NCI-H526 treated with DMSO at 0.1 percent for 48 hours (cell line): Measurements from ENCODE around the gene NPM1.
"Not testable (repeated sequence)": the region's sequence is repeated elsewhere in the genome, so short reads cannot be mapped to it uniquely, and the experiment has no call there.

ENCODE experiments used
- DNase-seq: peaks from one replicate; lab custom pipeline; 2025; lab: John Stamatoyannopoulos, UW

Gene NPM1

DNA sequence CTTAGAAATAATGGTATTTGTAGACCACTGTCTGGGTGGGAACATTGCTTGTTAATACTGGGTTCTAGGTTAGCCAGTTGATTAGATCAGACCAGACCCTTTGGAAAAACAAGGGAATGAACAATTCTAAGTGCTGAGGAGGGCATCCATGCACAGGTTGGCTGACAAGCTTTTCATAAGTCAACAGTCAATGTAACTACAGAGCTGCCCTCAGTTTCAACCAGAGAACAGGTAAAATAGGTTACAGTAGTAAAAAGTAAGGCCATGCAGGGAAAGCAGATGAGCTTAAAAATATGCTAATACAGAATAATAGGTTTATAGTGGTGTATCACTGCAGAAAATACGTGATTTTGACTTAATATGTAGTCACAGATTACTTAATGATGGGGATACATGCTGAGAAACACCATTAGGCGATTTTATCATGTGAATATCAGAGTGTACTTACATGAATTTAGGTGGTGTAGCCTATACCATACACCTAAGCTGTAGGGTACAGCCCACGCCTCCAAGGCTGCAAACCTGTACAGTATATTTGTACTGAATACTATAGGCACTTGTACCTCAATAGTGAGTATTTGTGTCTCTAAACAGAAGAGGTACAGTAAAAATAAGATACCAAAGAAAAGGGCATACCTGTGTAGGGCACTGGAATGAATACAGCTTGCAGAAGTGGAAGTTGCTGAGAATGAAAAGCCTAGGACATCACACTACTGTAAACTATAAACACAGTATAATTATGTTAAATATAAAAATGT lies 25.7 kb downstream of the NPM1 start:
- no peak for DNase-seq

DNA sequence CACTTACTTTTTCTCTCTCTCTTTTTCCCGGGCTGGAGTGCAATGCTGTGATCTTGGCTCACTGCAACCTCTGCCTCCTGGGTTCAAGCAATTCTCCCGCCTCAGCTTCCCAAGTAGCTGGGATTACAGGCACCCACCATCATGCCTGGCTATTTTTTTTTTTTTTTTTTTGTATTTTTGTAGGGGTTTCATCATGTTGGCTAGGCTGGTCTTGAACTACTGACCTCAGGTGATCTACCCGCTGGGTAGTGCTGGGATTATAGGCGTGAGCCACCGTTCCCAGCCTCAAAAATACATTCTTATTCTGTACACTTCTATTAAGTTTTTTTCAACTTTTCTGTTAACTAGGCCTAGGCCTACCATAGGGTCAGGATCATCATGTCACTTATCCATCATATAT lies 26.3 kb downstream of the NPM1 start:
- not testable (repeated sequence) for DNase-seq

DNA sequence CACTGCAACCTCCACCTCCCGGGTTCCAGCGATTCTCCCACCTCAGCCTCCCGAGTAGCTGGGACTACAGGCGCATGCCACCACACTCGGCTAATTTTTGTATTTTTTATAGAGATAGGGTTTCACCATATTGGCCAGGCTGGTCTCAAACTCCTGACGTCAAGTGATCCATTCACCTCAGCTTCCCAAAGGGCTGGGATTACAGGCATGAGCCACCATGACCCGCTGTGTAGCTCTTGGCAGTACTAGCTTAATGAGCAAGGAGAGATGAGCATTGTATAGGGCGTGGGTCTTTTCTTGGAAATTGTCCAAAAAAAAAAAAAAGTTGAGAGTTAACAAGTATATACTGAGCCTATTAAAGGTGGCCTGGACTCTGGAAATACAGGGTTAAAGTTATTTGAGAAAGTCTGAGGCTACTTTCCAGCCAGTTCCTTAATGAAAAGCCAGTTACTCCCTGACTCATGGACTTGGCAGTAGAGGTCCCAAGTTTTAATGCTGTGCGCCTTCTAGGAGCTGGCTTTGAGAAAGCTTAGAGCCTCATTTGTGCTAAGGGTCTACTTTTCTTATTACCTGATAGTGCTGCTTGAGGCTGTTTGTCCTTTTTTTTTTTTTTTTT lies 27.6 kb downstream of the NPM1 start:
- no peak for DNase-seq

DNA sequence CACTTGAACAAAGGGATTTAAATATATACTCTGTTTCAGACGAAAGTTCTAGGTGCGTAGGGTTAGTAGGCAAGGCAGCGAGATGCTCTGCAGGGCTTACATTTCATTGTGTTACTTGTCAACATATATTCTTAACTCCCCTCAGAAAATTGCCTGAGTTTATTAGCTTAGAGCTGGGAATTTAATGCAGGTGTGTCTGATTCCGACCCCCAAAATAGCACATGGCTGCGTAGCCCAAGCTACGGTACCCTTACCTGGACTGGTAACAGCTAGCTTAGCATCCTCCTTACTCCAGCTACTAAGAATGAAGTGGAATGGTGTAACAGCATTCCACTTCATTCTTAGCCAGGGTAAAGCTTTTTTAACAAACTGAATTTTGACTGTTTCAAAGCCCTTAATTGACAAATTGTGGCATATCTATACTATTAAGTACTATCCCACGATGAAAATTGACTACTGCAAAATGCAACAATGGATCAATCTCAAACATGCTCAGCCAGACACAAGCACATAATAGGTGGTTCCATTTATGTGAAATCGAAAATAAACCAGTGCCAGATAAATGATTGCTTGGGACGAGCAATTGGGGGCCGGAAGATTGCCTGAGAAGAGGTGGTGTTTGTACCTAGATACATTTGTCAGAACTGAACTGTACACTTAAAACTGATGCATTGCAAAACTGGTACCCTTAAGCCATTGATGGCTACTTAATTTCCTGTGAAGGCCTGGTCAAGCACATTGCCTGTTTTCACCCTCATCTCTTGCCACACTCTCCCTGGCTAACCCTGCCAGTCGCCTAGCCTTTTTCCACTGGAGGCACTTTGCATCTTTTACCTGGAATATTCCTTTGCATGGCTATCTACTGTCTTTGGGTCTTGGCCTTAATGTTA lies 28.8 kb downstream of the NPM1 start:
- no peak for DNase-seq

DNA sequence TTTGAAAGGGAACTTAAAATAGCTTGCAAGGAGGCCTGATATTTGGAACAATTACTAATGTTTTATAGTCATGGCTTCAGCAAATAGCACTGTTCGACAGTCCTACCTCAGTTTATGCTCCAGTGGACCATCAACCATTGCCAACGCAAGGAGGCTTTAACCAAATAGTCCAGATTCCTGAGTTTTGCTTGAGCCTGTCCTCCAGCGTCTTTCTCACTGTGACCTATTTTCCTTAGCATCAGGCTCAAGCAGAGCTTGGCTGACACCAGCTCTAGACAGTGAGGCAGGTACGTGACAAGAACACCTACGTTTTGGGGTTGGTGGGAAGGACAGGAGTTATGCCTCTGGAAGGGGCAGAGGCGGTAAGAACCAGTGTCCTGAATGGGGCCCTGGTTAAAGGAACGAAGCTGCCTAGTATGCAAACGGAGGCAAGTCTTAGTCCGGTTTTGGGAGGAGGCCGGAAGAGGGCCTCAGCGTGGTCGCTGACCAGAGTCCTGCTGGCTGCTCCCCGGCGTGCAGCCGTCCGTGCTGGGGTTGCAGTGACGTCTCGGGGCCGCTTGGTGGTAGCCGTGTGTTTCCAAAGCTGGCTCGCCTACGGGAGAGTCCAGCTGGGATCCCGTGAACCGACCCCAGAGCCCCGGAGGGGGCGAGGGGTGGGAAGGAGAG lies 30.8 kb downstream of the NPM1 start:
- DNase-seq, result peak; percentile 32

DNA sequence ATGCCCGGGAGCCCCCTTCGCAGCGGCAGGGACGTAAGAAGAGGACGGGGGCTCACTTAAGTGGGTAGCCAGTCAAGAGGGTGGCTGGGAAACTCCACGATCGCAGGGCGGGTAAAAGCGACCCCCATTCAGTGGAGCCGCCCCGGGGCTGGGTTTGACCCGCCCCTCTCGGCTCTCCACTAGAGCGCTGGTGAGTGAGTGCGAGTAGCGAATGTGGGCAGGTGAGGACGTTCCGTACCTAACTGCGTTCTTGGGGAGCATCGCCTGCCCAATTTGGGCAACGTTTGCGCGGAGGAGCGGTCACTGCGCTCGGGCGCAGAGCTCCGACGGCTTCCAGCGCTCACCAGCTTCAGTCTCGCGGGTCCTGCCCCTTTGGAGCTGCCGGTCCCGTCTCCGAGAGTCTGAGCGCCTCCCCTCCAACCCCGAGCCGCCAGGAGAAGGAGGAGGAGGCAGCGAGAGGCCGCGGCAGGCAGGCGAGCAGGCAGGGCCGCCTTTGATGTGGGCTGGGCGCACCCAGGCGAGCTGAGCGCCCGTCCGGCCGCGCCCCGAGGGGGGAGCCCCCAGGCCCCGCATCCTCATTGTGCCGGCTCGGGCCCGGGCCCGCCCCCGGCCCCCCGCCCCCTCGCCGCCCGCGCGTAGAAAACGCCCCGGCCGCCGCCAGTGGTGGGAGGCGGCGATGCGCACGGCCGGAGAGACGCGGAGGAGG lies 31.5 kb downstream of the NPM1 start, which contains the start of gene FGF18:
Gene FGF18 (plus strand): TSS at position 666 of the 706 bp plus-strand sequence. CDS start 553 bp downstream, outside the sequence.
- DNase-seq, result peak; percentile 32

DNA sequence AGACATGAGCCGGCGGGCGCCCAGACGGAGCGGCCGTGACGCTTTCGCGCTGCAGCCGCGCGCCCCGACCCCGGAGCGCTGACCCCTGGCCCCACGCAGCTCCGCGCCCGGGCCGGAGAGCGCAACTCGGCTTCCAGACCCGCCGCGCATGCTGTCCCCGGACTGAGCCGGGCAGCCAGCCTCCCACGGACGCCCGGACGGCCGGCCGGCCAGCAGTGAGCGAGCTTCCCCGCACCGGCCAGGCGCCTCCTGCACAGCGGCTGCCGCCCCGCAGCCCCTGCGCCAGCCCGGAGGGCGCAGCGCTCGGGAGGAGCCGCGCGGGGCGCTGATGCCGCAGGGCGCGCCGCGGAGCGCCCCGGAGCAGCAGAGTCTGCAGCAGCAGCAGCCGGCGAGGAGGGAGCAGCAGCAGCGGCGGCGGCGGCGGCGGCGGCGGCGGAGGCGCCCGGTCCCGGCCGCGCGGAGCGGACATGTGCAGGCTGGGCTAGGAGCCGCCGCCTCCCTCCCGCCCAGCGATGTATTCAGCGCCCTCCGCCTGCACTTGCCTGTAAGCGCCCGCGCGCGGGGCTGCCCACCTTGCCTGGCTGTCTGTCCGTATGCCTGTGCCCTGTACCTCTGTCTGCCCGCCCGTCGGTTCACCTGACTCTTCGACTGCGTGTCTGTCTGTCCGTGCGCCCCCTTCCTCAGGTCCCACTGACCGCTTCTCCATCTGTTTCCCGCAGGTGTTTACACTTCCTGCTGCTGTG lies 32.2 kb downstream of the NPM1 start:
- DNase-seq, result peak; percentile 11

DNA sequence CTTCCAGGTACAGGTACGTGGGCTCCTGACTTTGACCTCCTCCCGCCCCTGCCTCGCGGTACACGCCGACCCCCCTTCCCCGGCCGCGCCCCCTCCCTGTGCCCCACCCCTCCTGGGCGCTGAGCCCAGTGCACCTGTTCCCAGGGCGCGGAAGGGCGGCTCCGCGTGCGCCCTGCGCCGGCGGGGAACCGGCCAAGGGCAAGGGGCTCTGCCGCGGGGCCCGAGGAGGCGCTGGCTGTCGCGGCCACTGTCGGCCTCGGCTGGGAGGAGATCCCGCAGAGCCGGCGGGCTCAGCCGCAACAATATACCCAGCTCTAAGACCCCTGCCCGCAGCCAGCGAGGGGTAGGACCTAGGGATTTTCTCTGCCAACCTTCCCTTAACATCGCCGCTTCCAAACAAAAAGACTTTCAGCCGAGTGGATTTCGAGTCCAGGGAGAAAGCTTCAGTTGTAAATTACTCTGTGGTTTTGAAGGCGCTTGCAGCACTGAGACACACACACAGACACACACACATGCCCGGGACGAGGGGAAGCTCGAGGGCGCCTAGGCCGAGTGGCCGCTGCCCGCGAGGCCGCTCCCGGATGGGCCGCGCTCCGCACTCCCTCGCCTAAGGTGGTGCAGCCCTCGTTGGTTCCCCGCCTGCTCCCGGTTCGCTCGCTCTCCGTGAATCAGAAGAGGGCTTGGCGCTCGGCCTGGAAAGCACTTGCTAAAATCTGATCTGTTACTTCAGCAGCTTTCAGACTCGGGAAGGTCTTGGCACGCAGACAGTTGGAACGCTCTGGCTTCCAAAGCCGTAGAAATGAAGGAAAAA lies 33.0 kb downstream of the NPM1 start:
- no peak for DNase-seq

DNA sequence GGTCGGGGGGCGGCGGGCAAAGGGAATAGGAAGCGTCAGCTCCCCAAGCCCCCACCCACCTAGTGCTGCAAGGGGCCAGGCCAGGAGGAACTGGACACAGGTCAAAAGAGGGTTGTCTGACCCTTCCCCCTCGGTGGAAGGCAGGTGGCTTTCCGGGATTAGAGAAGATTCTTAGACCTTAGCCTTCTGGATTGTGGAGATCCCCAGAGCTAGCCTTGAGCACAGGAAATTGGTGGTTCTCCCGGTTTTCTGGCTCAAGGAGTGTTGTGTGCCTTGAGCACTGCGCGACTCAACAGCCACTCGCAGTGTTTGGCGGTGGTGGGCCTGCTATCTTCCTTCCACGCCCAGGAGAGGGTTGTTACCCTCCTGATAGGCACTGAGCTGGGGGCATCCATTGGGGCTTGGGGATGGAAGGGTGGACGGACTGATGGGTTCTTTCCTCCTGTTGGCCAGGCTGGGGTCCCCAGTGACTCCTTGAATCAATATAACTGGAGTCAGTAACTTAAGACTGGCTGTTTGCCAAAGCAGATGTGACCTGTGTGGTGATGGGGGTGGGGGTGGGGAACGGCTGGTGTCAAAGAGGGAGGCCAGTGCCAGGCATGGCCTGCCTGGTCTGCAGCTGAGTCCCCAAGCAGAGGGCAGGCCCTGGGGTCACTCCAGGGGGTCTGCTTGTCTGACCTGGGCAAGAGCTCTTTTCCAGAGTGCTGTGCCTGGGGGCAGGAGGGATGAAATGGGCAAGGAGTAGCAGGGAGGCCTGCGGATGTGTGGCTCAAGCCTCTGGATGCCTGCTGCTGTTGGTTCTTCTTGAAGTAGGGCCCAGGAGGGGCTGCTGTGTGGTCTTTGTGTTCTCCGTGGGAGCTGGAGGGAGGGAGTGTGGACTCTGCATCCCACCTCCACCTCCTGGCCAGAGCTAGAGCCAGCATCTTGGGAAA lies 33.9 kb downstream of the NPM1 start:
- no peak for DNase-seq

DNA sequence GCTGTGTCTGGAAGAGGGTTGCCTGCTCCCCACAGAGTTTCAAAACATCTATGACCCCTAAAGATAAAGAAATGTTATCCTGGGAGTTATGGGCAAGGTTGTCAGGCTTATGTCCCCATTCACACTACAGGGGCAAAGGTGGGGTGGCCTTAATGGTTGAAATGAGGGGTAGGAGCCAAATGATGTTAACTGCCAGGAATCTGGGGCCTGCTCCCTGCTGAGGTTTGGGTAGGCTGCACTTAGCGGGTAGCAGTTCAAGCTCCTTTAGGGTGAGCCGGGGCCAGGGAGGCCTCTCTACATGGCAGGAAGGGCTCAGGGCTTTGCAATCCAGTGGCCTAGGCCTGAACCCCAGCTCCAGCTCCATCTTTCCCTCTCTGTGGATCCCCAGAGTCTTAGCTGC lies 34.8 kb downstream of the NPM1 start:
- no peak for DNase-seq

DNA sequence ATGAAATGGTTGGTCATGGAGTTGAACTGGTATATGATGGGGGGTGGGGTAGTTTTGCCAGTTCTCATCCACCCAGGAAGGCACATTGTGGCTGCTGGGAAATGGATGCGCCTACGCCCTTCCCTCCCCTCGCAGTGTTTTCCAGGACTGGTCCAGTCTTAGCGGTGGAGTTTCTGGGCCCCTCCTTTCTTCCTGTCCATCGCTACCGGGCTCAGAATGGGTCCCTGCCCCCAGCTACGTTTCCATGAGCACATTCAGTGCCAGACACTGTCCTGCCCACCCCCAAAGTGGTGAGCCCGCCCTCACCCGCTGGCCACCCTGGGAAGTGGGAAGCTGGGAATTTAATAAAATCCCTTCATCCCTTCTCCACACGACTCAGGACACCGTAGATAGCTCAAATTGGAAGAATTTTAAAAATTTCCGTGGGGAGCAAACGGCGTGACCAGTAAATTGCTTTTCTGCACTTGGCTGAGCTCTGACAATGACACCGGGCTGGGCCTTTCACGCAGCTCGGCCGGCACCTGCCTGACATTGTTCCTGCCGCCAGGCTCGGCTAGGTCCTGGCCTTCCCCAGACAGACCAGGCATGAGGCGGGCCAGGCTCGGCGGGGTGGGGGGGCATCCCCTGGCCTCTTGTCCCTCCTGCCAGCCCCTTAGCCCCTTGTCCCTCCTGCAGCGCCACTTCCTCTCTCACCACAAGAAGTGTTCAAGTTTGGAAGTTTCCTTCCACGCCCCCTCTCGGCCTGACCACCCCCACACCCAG lies 35.4 kb downstream of the NPM1 start:
- DNase-seq, result no peak

DNA sequence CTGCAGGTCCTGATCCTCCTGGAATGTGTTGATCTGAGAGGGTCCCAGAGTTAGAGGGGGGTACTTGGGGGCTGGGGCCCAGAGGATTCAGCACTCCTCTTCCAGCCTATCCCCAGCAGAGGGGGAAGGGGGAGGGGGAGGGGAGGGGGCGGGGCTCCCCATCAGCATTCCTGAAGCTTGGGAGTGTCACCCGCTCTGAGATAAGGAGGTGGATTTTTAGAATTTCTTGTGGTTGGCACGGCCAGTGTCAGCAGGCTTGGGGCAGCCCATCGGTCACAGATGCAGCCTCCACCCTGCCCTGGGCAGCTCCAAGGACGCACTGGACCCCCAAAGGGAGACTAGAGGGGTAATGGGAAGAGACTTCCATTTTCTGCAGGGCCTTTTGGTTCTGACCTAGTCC lies 37.1 kb downstream of the NPM1 start:
- DNase-seq, result no peak

DNA sequence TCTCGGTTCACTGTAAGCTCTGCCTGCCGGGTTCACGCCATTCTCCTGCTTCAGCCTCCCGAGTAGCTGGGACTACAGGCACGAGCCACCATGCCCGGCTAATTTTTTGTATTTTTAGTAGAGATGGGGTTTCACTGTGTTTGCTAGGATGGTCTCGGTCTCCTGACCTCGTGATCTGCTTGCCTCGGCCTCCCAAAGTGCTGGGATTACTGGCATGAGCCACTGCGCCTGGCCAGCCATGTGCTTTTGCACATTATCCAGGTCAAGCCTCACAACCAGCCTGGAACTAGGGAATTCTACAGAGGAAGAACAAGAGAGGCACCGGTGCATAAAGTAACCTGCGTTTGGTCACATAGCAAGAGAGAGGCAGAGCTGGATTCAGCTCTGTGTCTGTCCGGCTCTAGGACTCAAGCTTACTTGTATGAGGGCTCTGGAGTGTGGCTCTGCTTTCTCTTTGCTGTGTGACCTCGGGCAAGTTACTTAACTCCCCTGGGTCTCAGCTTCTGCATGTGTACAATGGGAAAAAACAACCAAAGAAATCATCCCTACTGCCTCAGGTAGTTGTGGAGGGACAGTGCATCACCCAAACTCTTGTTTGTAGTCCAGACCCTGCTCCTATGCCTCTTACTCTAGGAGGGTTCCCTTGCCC lies 38.1 kb downstream of the NPM1 start:
- no peak for DNase-seq

DNA sequence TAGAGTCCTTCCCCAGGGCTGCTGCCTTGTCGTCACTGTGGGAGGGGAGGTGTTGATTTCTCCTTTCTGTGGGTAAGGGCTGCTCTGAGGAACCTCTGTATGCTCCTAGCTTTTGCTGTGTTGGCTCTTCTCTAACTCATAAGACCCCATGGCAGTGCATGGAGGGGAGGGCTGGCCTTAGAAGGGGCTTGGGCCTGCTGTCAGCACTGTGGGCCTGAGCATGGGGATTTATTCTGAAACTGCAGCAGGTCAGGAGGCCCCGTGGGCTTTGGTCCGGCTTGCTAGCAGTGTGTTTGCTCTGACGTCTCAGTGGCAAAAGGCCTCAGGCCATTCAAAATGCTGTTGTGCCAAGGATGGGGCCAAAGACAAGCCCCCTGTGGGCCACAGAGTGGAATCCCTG lies 38.6 kb downstream of the NPM1 start:
- no peak for DNase-seq

DNA sequence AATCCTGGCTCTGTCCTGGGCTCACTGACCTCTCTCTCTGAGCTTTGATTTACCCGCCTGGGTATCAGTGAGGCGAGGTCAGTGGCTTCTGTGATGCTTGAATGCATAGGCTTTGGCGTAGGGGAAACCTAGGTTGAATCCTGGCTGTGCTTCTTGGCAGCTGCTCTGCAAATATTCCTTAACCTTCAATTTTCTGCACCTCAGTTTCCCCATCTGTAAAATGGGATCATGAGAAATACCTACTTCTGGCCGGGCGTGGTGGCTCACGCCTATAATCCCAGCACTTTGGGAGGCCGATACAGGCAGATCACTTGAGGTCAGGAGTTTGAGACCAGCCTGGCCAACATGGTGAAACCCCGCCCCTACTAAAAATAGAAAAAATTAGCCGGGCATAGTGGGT lies 39.0 kb downstream of the NPM1 start:
- no peak for DNase-seq

DNA sequence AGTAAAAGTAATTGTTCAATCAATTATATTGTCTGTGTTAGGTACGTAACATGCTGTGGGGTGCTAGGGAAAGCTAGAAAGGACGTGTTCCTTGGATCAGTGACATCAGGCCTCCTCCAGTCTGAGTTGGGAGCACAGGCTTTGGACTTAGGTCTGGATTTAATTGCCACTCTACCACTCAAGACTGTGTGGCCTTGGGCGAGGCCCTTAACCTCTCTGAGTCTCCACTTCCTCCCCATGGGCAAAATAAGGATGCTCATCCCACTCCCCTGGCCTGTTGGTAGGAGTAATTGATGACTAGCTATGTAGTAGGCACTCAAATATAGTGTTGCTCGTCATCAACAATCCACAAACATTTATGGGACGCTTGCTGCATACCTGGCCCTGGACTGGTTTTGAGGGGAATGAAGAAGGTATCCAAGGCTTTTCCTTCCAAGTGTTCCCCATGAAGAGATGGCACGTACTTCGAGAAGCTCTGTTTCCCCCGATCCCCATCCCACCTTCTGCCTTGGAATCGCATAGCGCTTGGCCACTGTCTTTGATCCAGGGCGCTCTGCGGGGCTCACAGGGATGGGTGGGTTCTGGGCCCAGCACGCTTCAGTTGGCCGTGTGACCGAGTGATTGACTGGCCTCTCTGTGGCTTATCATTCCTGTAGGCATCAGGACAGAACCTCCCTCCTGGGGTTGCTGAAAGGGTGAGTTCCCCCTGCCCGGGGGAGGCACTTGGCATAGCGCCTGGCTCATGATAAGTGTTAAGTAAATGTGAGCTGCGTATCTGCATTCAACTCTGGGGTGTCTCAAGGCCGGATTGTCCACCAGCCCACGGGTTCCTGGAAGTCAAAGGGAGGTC lies 39.9 kb downstream of the NPM1 start:
- no peak for DNase-seq
